ENCODE data around the gene RTP2. TPM values are rescaled to one million over a fixed set of nuclear protein-coding genes. Genes with fewer than 3 reads are reported as not detected.

The RTP2 gene
- total and polyA plus RNA-seq, 2 of the 4 experiments (the other 2 are of a cell fraction), result not detected

GRCh38 chr3:187693431-187693830 is 8.9 kb downstream of the RTP2 start:
- H3K9me3 ChIP-seq (ENCODE audit: control insufficient read depth, insufficient read depth, low read length), result no peaks in the 10 kb centered on the region
- no peak overlapping the region for H2BK15ac ChIP-seq (ENCODE audit: low read depth, low read length)
- ChIA-PET CTCF (no interaction called here), POLR2A (ENCODE audit: unreplicated experiment) (no interaction called here)
- no peaks in the 10 kb centered on the region for H3K4me1 ChIP-seq (ENCODE audit: control insufficient read depth, insufficient read depth, low read length)
- H3K4me3 ChIP-seq (ENCODE audit: insufficient read depth, low read depth, low read length), result no peak overlapping the region
- H3K9ac ChIP-seq (ENCODE audit: low read depth, low read length), result no peak overlapping the region
- DNase-seq (no peak), ATAC-seq (ENCODE audit: low read depth) (no peak)
- H2BK5ac ChIP-seq (ENCODE audit: low read depth, low read length, poor library complexity, severe bottlenecking), result no peak overlapping the region
- in situ Hi-C loops (cut with MboI; ENCODE audit: low sequenced_read_pairs), result no loop called here
- no peak overlapping the region for H4K8ac ChIP-seq (ENCODE audit: low read depth in 2 of 2, low read length in 2 of 2)
- no peak overlapping the region for H3K18ac ChIP-seq (ENCODE audit: low read depth, low read length)
- no peak overlapping the region for H3K14ac ChIP-seq (replicated peaks; ENCODE audit: low read depth, low read length)
- H3K4ac ChIP-seq (ENCODE audit: low read depth, low read length), result no peak overlapping the region
- no peaks in the 10 kb centered on the region for H4K20me1 ChIP-seq (ENCODE audit: insufficient read depth, low read length)
- H3K9me1 ChIP-seq (ENCODE audit: insufficient read depth, low read length), result no peaks in the 10 kb centered on the region
- WGBS, 2 experiments (ENCODE audit: extremely low coverage in 2 of 2, insufficient read length in 1 of 2), result no CpG with 5 or more reads among the region's 1 CpG
- TF ChIP-seq USF2 (IDR thresholded peaks at IDR 0.05; ENCODE audit: low read depth, low read length) (no peak), MAFK (IDR thresholded peaks at IDR 0.05; ENCODE audit: low read depth, low read length) (no peak), ELK1 (IDR thresholded peaks at IDR 0.05; ENCODE audit: borderline replicate concordance, low read depth, low read length) (no peak), NFE2L2 (IDR thresholded peaks at IDR 0.05; ENCODE audit: low read depth, low read length) (no peak), RAD21 (IDR thresholded peaks at IDR 0.05; ENCODE audit: low read length) (no peak), CTCF (conservative IDR thresholded peaks at IDR 0.05; ENCODE audit: low read depth, low read length) (no peak), CEBPB (IDR thresholded peaks at IDR 0.05; ENCODE audit: low read depth, low read length) (no peak)
- no peak overlapping the region for H2AK9ac ChIP-seq (replicated peaks; ENCODE audit: low read depth, low read length, poor library complexity)
- H3K4me2 ChIP-seq (ENCODE audit: low read depth, low read length), result no peak overlapping the region
- no peak overlapping the region for H2AFZ ChIP-seq (replicated peaks; ENCODE audit: low read length, poor library complexity)
- H3K56ac ChIP-seq (ENCODE audit: extremely low read depth, insufficient read depth, low read length), result no peak overlapping the region
- no TSS peak for BruUV-seq (replicated peaks)
- no peak overlapping the region for H3K27ac ChIP-seq (ENCODE audit: insufficient read depth, low read length)
- dilution Hi-C loops (cut with HindIII; ENCODE audit: low sequenced_read_pairs, unreplicated experiment), result loop anchor here (25.0 kb wide), 2 partner anchors 381 to 481 kb away; no protein-coding TSS in a partner anchor
- peaks cover 12% of the 10 kb centered on the region for H3K27me3 ChIP-seq (ENCODE audit: control insufficient read depth, insufficient read depth, low read length)
- no peaks in the 10 kb centered on the region for H3K79me1 ChIP-seq (ENCODE audit: low read depth in 1 of 2, low read length in 2 of 2)
- H4K91ac ChIP-seq (ENCODE audit: insufficient read depth, low read depth, low read length), result no peak overlapping the region
- H3K36me3 ChIP-seq (ENCODE audit: control insufficient read depth, insufficient read depth, low read length), result no peaks in the 10 kb centered on the region
- no peak overlapping the region for H2BK120ac ChIP-seq (ENCODE audit: low read depth, low read length)
- no peak overlapping the region for H2BK20ac ChIP-seq (ENCODE audit: low read depth, low read length)
- no peak overlapping the region for H2AK5ac ChIP-seq (ENCODE audit: low read depth, low read length)
- no peak overlapping the region for H3K23ac ChIP-seq (ENCODE audit: low read depth, low read length)
- no peak overlapping the region for H4K5ac ChIP-seq (ENCODE audit: low read depth, low read length)
- intact Hi-C loops (cut with micrococcal nuclease), result no loop called here
